Urothelium cell line (cell line): ENCODE data around the gene ARSG.
"Not testable (repeated sequence)": the region's sequence is repeated elsewhere in the genome, so short reads cannot be mapped to it uniquely, and the experiment has no call there.

Experiments
- DNase-seq: peaks from one replicate; pipeline ENCODE4 v3.0.0; 2011; ENCODE audit warnings: low spot score, mixed read lengths
- FAIRE-seq: peaks from 2 replicates; lab custom pipeline; 2011; peaks lifted over from hg19 to GRCh38; lab: Jason Lieb, UNC

ARSG gene

DNA sequence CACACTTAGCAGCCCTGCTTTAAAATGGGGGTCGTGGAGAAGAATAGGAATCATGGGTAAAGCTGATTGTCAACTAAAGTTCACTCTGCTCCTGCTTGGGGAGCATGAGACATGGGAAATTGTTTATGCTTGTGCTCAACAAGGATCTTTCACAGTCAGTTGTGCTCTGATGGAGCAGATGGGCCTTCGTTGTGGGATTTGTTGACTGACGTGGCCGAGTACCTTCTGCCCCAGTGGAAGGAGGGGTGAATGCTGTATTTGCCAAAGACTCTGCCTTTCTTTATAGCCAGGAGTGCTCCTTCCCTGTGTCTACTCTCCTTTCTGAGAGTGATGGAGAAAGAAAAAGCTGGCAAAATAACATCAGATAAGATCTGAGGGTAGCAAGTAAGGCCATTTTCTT, 11.4 kb downstream of the ARSG start:
- DNase-seq (no peak), FAIRE-seq (no peak)

- DNase-seq: no peak
- no peak for FAIRE-seq
These were observed 13.4 kb downstream of the ARSG start for GRCh38 chr17:68304706-68305105.

DNA sequence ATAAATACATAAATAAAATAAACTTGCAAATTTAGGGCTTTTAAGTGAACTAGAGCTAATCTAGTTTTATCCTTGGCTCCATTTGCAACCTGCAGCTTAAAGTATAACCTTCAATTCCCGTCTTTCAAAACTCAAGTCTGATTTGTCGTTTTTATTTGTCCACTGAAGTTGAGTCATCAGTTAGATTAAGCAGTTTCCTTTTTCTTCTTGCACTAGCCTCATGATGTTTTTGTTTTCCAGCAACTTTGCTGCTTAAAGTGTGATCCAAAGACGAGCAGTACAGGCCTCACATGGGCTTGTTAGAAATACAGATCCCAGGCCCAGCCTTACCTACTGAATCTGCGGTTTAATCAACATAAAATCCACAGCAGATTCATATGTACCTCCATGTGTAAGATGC, 13.8 kb downstream of the ARSG start:
- FAIRE-seq: no peak
- no peak for DNase-seq

- DNase-seq (no peak), FAIRE-seq (no peak)
These were observed 15.5 kb downstream of the ARSG start for GRCh38 chr17:68306819-68307218.

GRCh38 chr17:68307443-68307842, 16.1 kb downstream of the ARSG start:
- FAIRE-seq: no peak
- no peak for DNase-seq

- not testable (repeated sequence) for FAIRE-seq, DNase-seq
These were observed 17.2 kb downstream of the ARSG start for GRCh38 chr17:68308486-68308885.

- FAIRE-seq: not testable (repeated sequence)
These were observed 17.9 kb downstream of the ARSG start for GRCh38 chr17:68309066-68309670.

DNA sequence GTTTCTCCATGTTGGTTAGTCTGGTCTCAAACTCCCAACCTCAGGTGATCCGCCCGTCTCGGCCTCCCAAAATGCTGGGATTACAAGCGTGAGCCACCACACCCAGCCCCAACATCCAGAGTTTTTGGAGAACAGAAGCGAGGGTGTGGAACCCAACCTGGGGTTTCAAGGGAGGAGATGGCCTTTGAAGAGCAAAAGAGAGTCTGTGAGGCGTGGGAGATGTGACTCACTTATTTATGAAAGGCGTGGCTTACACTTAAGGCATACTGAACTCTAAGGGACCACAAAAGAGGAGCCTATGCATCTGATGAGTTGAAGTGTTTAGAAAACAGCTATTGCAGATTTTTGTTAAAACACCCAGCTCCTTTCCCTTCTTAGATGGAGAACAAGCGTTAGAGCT, 18.9 kb downstream of the ARSG start:
- FAIRE-seq: no peak

More at GRCh38 chr17:68309066-68309670, 17.9 kb downstream of the ARSG start:
- DNase-seq: not testable (repeated sequence)

GRCh38 chr17:68314916-68315535, 23.7 kb downstream of the ARSG start:
- FAIRE-seq (no peak), DNase-seq (no peak)

More for the DNA sequence above, 18.9 kb downstream of the ARSG start:
- no peak for DNase-seq

- no peak for DNase-seq
- no peak for FAIRE-seq
These were observed 24.6 kb downstream of the ARSG start for GRCh38 chr17:68315930-68316329.

DNA sequence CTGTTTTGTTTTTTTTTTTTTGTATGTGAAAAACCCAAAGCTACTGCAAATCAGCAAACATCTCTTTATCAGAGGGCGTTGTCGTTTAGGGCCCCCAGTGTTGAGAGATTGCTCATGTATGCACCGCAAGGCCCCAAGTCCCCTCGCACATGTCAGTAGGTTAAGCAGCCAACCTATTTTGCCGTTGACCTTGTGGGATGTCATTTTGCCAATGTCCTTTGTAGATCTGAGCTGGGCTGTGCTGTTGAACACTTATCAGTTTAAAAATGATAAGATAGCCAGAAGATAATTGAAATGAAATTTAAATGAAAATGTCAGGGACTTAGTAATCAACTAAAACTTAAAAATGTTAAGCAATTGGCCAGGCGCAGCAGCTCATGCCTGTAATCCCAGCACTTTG, 26.2 kb downstream of the ARSG start:
- FAIRE-seq (no peak), DNase-seq (no peak)

DNA sequence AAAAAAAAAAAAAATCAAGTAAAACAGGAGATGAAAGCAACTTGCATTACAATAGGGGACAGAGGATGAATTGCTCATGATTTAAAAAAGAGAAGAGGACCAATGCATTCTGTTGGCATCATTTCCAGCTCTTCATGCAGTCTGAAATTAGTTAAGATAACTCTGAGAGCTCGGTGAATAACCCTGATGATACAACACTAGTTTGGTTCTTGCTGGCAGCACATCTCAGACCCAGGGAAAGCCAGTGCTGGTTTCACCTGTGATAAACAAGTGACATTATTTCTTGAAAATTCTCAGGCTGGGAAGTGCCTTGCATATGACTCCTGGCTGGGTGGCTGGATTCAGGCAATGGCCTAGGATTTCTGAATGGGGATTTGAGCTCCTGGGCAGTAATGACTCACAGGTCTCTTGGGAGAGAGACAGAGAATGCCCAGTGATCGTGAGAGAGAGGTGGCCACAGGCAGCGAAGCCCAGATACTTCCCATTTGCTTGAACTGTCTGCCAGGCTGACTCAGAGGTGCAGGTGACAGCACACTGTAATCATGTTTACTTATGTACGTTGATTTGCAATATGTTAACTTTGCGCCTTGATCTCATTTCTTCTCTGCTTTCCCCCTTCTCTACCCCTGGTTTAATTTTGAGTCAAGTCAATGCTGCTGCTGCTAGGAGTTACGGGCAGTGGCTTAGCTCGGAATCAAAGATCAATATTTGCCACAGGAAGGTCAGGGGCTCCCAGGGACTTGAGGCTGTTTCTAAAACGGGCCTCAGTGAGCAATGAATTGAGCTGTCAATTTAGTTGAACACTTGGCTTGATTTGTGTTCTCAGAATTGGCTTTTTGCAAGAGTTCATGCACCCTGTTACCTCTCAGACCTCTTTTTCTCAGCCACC, 27.1 kb downstream of the ARSG start:
- DNase-seq: peak; percentile 64

DNA sequence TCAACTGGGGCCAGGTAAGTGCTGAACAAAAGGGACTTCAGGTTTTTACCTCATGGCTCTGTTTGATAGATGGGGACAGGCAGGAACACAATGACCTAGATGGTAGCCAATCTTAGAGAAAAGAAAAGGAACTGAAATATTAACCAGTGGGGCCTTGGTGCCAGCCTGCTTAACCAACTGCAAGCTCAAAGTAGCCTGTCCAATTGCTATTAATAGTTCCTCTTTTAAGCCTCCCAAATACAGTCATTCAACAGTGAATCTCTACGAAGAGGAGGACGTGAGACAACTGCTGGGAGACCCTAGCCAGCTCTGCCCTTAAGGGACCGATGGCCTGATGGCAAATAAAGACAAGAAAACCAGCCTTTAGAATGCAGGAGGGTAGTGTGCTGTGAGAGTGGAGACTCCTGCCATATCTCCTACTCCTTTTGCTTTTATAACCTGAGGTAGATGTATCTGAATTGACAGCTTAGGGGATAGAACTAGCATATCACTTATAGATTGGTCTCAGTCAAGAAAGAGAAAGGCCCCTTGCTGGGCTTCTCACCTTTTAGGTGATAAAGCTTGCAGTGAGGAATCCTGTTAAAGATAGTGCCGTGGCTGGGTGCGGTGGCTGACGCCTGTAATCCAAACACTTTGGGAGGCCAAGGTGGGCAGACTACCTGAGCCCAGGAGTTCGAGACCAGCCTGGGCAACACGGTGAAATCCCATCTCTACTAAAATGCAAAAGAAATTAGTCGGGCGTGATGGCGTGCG, 28.3 kb downstream of the ARSG start:
- FAIRE-seq: no peak
- DNase-seq: no peak

More for the DNA sequence above, 27.1 kb downstream of the ARSG start:
- FAIRE-seq: no peak

DNA sequence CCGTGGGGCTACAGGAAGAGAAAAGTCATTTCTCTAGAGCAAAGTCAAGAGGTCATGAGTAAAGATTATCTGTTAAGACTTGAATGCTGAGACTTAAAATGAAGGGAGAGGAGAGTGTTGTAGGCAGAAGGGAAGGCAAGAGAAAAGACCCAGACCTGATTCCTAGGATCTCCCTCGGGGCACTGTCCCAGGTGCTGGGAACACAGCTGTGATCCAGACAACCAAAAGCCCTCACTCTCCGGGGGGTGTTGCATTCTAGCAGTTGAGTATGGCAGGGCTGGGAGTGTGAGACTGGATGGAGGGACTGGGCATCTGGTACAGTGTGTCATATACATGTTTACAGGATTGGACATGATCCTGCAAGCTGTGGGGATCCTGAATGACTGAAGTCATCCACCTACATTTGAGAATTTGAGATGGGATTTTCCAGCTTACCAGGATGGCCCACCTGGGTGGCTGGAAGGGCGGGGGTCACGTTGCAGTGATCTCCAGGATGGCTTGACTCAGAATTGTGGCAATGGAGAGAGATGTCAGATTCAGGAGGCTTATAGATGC, 29.1 kb downstream of the ARSG start:
- no peak for FAIRE-seq
- DNase-seq: no peak

DNA sequence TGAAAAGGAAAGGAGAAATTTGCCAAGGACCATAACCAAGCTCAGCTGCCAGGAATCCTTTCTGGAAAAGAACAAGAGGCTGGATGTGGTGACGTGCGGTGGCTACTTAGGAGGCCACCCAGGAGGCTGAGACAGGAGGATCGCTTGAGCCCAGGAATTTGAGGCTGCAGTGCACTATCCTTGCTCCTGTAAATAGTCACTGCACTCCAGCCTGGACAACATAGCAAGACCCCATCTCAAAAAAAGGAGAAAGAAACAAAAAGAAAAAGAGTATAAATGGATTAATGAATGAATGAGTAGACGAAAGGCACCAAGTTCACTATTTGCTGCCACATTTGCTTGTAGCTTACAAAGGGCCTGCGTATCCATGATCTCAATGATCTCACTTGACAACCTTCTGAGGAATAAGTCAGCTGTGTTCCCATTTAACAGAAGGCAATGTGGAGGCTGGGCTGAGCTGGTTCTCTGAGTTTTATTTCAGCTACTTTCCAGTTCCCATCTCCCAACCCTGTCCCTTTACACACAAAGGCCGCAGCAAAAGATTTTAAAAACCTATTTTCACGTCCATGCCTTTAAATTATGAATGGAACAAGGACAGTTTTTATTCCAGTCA, 29.8 kb downstream of the ARSG start:
- FAIRE-seq: no peak

GRCh38 chr17:68321556-68321954, 30.3 kb downstream of the ARSG start:
- FAIRE-seq (no peak), DNase-seq (no peak)

More for the DNA sequence above, 29.8 kb downstream of the ARSG start:
- no peak for DNase-seq

GRCh38 chr17:68322630-68323029, 31.3 kb downstream of the ARSG start:
- DNase-seq: no peak
- FAIRE-seq: no peak

DNA sequence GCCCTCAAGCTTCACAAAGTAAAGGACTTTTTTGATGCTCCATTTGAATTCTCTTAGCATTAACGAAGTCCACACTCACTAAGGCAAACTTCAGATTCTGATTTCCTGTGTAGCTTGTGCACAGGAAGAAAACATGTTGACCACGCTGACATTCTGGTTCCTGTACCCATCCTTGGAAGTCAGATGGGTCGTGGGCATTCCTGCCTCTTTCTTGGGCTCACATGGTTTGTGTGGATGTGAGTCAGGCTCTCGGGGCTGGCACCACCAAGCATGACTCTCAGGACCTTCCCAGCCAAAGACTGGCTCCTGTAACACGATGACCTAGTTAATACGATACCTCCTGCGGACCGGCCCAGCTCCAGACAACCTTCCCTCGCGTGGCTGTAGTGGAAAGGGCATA, 32.8 kb downstream of the ARSG start:
- FAIRE-seq (no peak), DNase-seq (no peak)

- FAIRE-seq (peak; percentile 86), DNase-seq (no peak)
These were observed 33.5 kb downstream of the ARSG start for GRCh38 chr17:68324654-68325336.

DNA sequence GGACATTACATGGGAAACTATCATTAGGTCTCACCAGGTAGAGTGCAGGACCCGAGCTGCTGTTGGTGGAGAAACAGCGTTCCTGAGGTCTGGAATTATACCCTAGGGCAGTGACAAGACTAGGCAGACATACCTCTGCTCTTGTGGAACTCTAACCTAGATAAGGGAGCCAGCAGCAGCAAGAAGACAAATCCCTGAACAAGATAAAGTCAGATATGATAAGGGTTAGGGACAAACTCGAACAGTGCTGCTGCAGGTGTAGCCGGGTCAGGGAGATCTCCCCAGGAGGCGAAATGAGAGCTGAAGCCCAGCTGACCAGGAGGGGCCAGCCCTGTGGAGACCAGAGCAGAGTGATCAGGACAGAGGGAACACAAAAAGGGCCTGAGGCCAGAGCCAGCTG, 34.7 kb downstream of the ARSG start:
- FAIRE-seq: peak; percentile 67
- DNase-seq: no peak
